PC-9 (cell line): ENCODE data around the gene BRIP1. TPM values are rescaled to one million over a fixed set of nuclear protein-coding genes. Genes with fewer than 3 reads are reported as not detected.
"Not testable (repeated sequence)": the region's sequence is repeated elsewhere in the genome, so short reads cannot be mapped to it uniquely, and the experiment has no call there.

Source experiments
- BruUV-seq: library from RNA; stranded (reverse); fragments of 400-500 nt; replicated peaks from 2 replicates; lab custom pipeline; 2021; lab: Mats Ljungman, UMichigan
- CTCF ChIA-PET: fragments of 300-600 bp; sonication (Branson Sonifier 250); formaldehyde crosslinking; loops from one replicate; lab custom pipeline; 2022; ENCODE audit warnings: antibody characterized with exemption; lab: Charles Lee
- POLR2A ChIA-PET: fragments of 300-600 bp; sonication (Branson Sonifier 250); formaldehyde crosslinking; loops from one replicate; lab custom pipeline; 2022; ENCODE audit warnings: antibody characterized with exemption; ENCODE audit not compliant: unreplicated experiment; lab: Charles Lee
- DNase-seq, 2 experiments: peaks; one replicate each; pipeline versions ENCODE4 v3.0.0 to v3.0.0-alpha.2; 2015 to 2022; ENCODE audit warnings: mixed read lengths in 1 of 2
- H2AFZ ChIP-seq: fragments of 200-600 bp; sonication (generic); 2 replicates; pipeline ENCODE4 v1.8.1; 2017; ENCODE audit warnings: antibody characterized with exemption
- H3F3A ChIP-seq: fragments of 200-600 bp; sonication (generic); 2 replicates; pipeline ENCODE4 v1.8.1; 2017; ENCODE audit warnings: antibody characterized with exemption, mild to moderate bottlenecking, low read depth; ENCODE audit not compliant: insufficient read depth
- H3K27ac ChIP-seq: fragments of 200-600 bp; sonication (generic); 2 replicates; pipeline ENCODE4 v1.6.1; 2016; ENCODE audit warnings: mixed run types
- H3K27me3 ChIP-seq: fragments of 200-600 bp; sonication (generic); 2 replicates; pipeline ENCODE4 v1.6.1; 2016; ENCODE audit warnings: low read depth, mixed run types; ENCODE audit not compliant: insufficient read depth
- H3K36me3 ChIP-seq: fragments of 200-600 bp; sonication (generic); 2 replicates; pipeline ENCODE4 v1.6.1; 2016; ENCODE audit warnings: low read depth, mixed run types
- H3K4me1 ChIP-seq: fragments of 200-600 bp; sonication (generic); replicated peaks from 2 replicates; pipeline ENCODE4 v1.6.1; 2016; ENCODE audit warnings: mixed run types; ENCODE audit not compliant: insufficient read depth
- H3K4me2 ChIP-seq: fragments of 200-600 bp; sonication (generic); 2 replicates; pipeline ENCODE4 v1.6.1; 2017; ENCODE audit warnings: mixed run types
- H3K4me3 ChIP-seq: fragments of 200-600 bp; sonication (generic); 2 replicates; pipeline ENCODE4 v1.6.1; 2016; ENCODE audit warnings: mixed run types
- H3K79me2 ChIP-seq: fragments of 200-600 bp; sonication (generic); 2 replicates; pipeline ENCODE4 v1.6.1; 2017; ENCODE audit warnings: low read depth, mixed run types
- H3K9me2 ChIP-seq: fragments of 200-600 bp; sonication (generic); 2 replicates; pipeline ENCODE4 v1.8.1; 2017; ENCODE audit warnings: mild to moderate bottlenecking; ENCODE audit not compliant: insufficient read depth
- H3K9me3 ChIP-seq: fragments of 200-600 bp; sonication (generic); 2 replicates; pipeline ENCODE4 v1.8.1; 2016; ENCODE audit warnings: low read depth; ENCODE audit not compliant: insufficient read depth
- H4K20me1 ChIP-seq: fragments of 200-600 bp; sonication (generic); 2 replicates; pipeline ENCODE4 v1.8.1; 2017; ENCODE audit not compliant: insufficient read depth
- EZH2 ChIP-seq: fragments of 200-600 bp; sonication (generic); IDR thresholded peaks from 2 replicates; pipeline ENCODE4 v1.8.0; 2017; ENCODE audit warnings: antibody characterized with exemption, low read depth
- intact Hi-C: fragments of 100-400 bp; cut with micrococcal nuclease; formaldehyde crosslinking; loops from one replicate; pipeline ENCODE4 v1.10.0; 2022; ENCODE audit not compliant: unreplicated experiment
- total RNA-seq: library from RNA; stranded (reverse); gene quantifications from 2 replicates; pipeline ENCODE4 v1.2.3, GENCODE V29; 2021
- TF ChIP-seq, protein P1 (sequence below): fragments of 200-600 bp; sonication (generic); conservative IDR thresholded peaks from 2 replicates; pipeline ENCODE4 v1.6.1; 2017; ENCODE audit warnings: mixed run types, antibody characterized with exemption, mild to moderate bottlenecking, moderate library complexity

The BRIP1 gene
- total RNA-seq, 1 experiment from 2014 or later = 16.0 TPM

DNA sequence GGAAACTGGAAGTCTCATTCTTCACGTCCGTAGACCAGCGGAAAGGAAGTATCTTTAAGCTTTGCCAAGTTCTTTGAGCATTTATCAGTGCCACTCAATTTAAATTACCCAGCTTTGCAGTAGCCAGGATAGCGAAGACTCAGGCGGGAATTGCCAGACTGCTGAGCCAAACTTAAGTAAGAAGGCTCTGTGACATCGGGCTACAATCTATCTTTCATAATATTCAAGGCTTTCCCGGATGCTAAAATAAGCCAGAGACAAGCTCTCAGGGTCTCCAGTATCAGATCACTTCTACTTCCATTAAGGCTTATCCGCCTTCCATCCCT lies 436 bp upstream of the BRIP1 start:
- Histone ChIP-seq H3F3A (peaks cover 29% of the 10 kb centered on the region), H3K27me3 (no peaks in the 10 kb centered on the region), H3K9me3 (no peaks in the 10 kb centered on the region), H3K9me2 (no peaks in the 10 kb centered on the region), H4K20me1 (no peaks in the 10 kb centered on the region), H2AFZ (peak overlapping the region; percentile 98), H3K36me3 (0 out of 2 replicates have a peak, but pooled peaks cover 8% of the 10 kb centered on the region), H3K79me2 (peaks cover 29% of the 10 kb centered on the region), H3K4me2 (peak overlapping the region; percentile 95), H3K4me1 (peaks cover 30% of the 10 kb centered on the region), H3K4me3 (peak overlapping the region; percentile 83), H3K27ac (peak overlapping the region; percentile 50)
- DNase-seq = no peak
- ChIA-PET POLR2A (interaction anchor here (0.6 to 0.7 kb wide), 6 partner anchors 14 to 1758 kb away, joined by 3 to 12 read pairs (median 4); no protein-coding TSS in a partner anchor), CTCF (interaction anchor here (0.6 to 0.7 kb wide), 3 partner anchors 48 to 316 kb away, joined by 3 to 4 read pairs (median 4); no protein-coding TSS in a partner anchor)
- intact Hi-C loops = loop anchor here (10.0 kb wide), 1 partner anchor 201 kb away; the partner anchor contains the start of gene MED13
- BruUV-seq = no TSS peak
- TF ChIP-seq, protein P1, sequence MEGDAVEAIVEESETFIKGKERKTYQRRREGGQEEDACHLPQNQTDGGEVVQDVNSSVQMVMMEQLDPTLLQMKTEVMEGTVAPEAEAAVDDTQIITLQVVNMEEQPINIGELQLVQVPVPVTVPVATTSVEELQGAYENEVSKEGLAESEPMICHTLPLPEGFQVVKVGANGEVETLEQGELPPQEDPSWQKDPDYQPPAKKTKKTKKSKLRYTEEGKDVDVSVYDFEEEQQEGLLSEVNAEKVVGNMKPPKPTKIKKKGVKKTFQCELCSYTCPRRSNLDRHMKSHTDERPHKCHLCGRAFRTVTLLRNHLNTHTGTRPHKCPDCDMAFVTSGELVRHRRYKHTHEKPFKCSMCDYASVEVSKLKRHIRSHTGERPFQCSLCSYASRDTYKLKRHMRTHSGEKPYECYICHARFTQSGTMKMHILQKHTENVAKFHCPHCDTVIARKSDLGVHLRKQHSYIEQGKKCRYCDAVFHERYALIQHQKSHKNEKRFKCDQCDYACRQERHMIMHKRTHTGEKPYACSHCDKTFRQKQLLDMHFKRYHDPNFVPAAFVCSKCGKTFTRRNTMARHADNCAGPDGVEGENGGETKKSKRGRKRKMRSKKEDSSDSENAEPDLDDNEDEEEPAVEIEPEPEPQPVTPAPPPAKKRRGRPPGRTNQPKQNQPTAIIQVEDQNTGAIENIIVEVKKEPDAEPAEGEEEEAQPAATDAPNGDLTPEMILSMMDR = no peak
- TF ChIP-seq EZH2 = no peak

DNA sequence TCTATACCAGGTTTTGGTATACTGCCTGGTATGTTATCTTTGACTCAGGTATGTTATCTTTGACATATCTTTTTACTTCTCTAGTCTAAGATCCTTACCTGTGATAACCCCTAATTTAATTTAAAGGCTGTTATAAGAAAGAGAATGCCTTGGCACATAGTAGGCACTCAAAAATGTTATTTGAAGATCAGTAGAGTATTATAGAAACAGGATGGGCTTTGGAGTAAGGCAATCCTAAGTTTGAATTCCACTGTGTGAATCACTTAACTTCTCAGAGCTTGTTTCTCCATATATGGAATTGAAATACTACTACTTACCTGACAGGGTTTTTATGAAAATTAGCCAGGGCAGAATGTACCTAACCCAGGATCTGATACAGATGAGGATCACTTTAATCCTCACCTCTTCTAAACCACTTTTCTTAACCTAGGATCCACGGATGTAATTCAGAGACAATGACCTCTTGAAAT lies 1.2 kb downstream of the BRIP1 start:
- H4K20me1 ChIP-seq = no peaks in the 10 kb centered on the region
- BruUV-seq = no TSS peak
- H3K9me2 ChIP-seq = no peaks in the 10 kb centered on the region
- peaks cover 29% of the 10 kb centered on the region for H3K79me2 ChIP-seq
- POLR2A ChIA-PET = interaction anchor here (0.5 to 0.7 kb wide), 4 partner anchors 148 to 369 kb away, joined by 3 to 5 read pairs (median 4); no protein-coding TSS in a partner anchor
- H3K27me3 ChIP-seq = no peaks in the 10 kb centered on the region
- peak in 1 of 2 experiments; percentile 63 for DNase-seq
- H3K27ac ChIP-seq = peak overlapping the region; percentile 71
- H3K4me3 ChIP-seq = peak overlapping the region; percentile 83
- peak overlapping the region; percentile 95 for H3K4me2 ChIP-seq
- TF ChIP-seq EZH2 = no peak
- TF ChIP-seq, protein P1 = no peak
- peak overlapping the region; percentile 98 for H2AFZ ChIP-seq
- H3F3A ChIP-seq = peaks cover 29% of the 10 kb centered on the region
- intact Hi-C loops = loop anchor here (10.0 kb wide), 1 partner anchor 203 kb away; the partner anchor contains the start of gene MED13
- peaks cover 30% of the 10 kb centered on the region for H3K4me1 ChIP-seq
- CTCF ChIA-PET = interaction anchor here (0.5 to 1.9 kb wide), 2 partner anchors 42 to 247 kb away, joined by 7 to 16 read pairs; no protein-coding TSS in a partner anchor
- H3K9me3 ChIP-seq = no peaks in the 10 kb centered on the region
- H3K36me3 ChIP-seq = no peaks in the 10 kb centered on the region

DNA sequence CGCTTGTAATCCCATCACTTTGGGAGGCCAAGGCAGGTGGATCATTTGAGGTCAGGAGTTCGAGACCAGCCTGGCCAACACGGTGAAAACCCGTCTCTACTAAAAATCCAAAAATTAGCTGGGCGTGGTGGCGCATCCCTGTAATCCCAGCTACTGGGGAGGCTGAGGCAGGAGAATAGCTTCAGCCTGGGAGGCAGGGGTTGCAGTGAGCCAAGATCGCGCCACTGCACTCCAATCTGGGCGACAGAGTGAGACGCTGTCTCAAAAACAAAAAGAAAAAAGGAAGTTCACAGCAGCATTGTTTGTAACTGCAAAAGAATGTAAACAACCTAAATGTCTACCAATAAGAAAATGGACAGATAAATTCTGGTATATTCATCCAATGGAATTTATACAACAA lies 2.9 kb downstream of the BRIP1 start:
- Histone ChIP-seq H3K4me1 (peaks cover 30% of the 10 kb centered on the region), H3F3A (peaks cover 23% of the 10 kb centered on the region), H3K79me2 (peaks cover 29% of the 10 kb centered on the region)
- DNase-seq, H3K36me3 ChIP-seq, H3K4me2 ChIP-seq, H3K4me3 ChIP-seq, H3K27ac ChIP-seq, H3K27me3 ChIP-seq, BruUV-seq, H2AFZ ChIP-seq, H3K9me2 ChIP-seq, H3K9me3 ChIP-seq, CTCF ChIA-PET, H4K20me1 ChIP-seq: not testable (repeated sequence)
- intact Hi-C loops = loop anchor here (10.0 kb wide), 1 partner anchor 204 kb away; the partner anchor contains the start of gene MED13
- POLR2A ChIA-PET = interaction anchor here (0.6 kb wide), 1 partner anchor 608 kb away, joined by 3 read pairs; no protein-coding TSS in a partner anchor
